HG02642 (cell line): Measurements from ENCODE around the gene CACNA1C.

Source experiments
- ATAC-seq: cut with Tn5 transposase; IDR thresholded peaks from one replicate; pipeline ENCODE4 v1.9.1; 2021; ENCODE audit warnings: mild to moderate bottlenecking; ENCODE audit not compliant: unreplicated experiment, poor library complexity

Gene CACNA1C

GRCh38 chr12:2108166-2108565 lies 55.4 kb downstream of the CACNA1C start:
- no peak for ATAC-seq

- ATAC-seq = no peak
Measured at GRCh38 chr12:2108975-2109671, 56.3 kb downstream of the CACNA1C start.

GRCh38 chr12:2110127-2110526 lies 57.3 kb downstream of the CACNA1C start:
- no peak for ATAC-seq

- no peak for ATAC-seq
Measured at GRCh38 chr12:2110849-2111566, 58.2 kb downstream of the CACNA1C start.

- ATAC-seq = no peak
Measured at GRCh38 chr12:2111826-2112225, 59.0 kb downstream of the CACNA1C start.

GRCh38 chr12:2112401-2112800 lies 59.6 kb downstream of the CACNA1C start:
- ATAC-seq = no peak

- no peak for ATAC-seq
Measured at GRCh38 chr12:2113119-2113912, 60.5 kb downstream of the CACNA1C start.

GRCh38 chr12:2114071-2114470 lies 61.3 kb downstream of the CACNA1C start:
- no peak for ATAC-seq

GRCh38 chr12:2115101-2115845 lies 62.5 kb downstream of the CACNA1C start:
- no peak for ATAC-seq

GRCh38 chr12:2117541-2117940 lies 64.8 kb downstream of the CACNA1C start:
- no peak for ATAC-seq

GRCh38 chr12:2118061-2118460 lies 65.3 kb downstream of the CACNA1C start:
- no peak for ATAC-seq

- ATAC-seq = no peak
Measured at GRCh38 chr12:2118481-2119255, 65.9 kb downstream of the CACNA1C start.

- ATAC-seq = no peak
Measured at GRCh38 chr12:2119266-2119665, 66.5 kb downstream of the CACNA1C start.

- ATAC-seq = no peak
Measured at GRCh38 chr12:2120982-2121758, 68.4 kb downstream of the CACNA1C start.

- no peak for ATAC-seq
Measured at GRCh38 chr12:2124466-2125023, 71.8 kb downstream of the CACNA1C start.

- no peak for ATAC-seq
Measured at GRCh38 chr12:2125651-2126522, 73.1 kb downstream of the CACNA1C start.

GRCh38 chr12:2126676-2127406 lies 74.1 kb downstream of the CACNA1C start:
- ATAC-seq = no peak
